ENCODE data around the gene ACTR3C.
"Not testable (repeated sequence)": the region's sequence is repeated elsewhere in the genome, so short reads cannot be mapped to it uniquely, and the experiment has no call there.

Gene ACTR3C

GRCh38 chr7:150306377-150306776, 17.0 kb downstream of the ACTR3C start:
- H4K5ac ChIP-seq (ENCODE audit: low read length); H3K4me3 ChIP-seq (ENCODE audit: low read length); H3K56ac ChIP-seq (ENCODE audit: low read length); H2AK5ac ChIP-seq (ENCODE audit: low read length); H2BK120ac ChIP-seq (ENCODE audit: low read depth, low read length); H3K27me3 ChIP-seq (ENCODE audit: insufficient read depth, low read length, poor library complexity); H3K79me2 ChIP-seq (ENCODE audit: control insufficient read depth, insufficient read depth, low read length); H4K8ac ChIP-seq (ENCODE audit: low read depth, low read length); H2BK5ac ChIP-seq (ENCODE audit: low read length); H3K4me1 ChIP-seq (ENCODE audit: control insufficient read depth, low read depth, low read length); H3K4me2 ChIP-seq (ENCODE audit: low read length); H3K23ac ChIP-seq (ENCODE audit: low read length); H3K18ac ChIP-seq (ENCODE audit: low read length); H3K27ac ChIP-seq (ENCODE audit: low read depth, low read length); H3K9ac ChIP-seq (ENCODE audit: low read length); H3K79me1 ChIP-seq (ENCODE audit: low read length); H3K36me3 ChIP-seq (ENCODE audit: control insufficient read depth, insufficient read depth, low read length); DNase-seq; H3K4ac ChIP-seq (ENCODE audit: low read depth, low read length); H2BK15ac ChIP-seq (replicated peaks; ENCODE audit: low read depth): not testable (repeated sequence)
- WGBS (ENCODE audit: extremely low coverage, insufficient coverage, low lambda C conversion rate): no CpG with 5 or more reads among the region's 5 CpGs

GRCh38 chr7:150305903-150306284, 17.5 kb downstream of the ACTR3C start:
- H3K36me3 ChIP-seq (ENCODE audit: control insufficient read depth, insufficient read depth, low read length); H4K8ac ChIP-seq (ENCODE audit: low read depth, low read length); H3K27me3 ChIP-seq (ENCODE audit: insufficient read depth, low read length, poor library complexity); H3K79me1 ChIP-seq (ENCODE audit: low read length); H3K4me3 ChIP-seq (ENCODE audit: low read length); H3K18ac ChIP-seq (ENCODE audit: low read length); H3K4me1 ChIP-seq (ENCODE audit: control insufficient read depth, low read depth, low read length); H3K56ac ChIP-seq (ENCODE audit: low read length); H3K4me2 ChIP-seq (ENCODE audit: low read length); H2BK5ac ChIP-seq (ENCODE audit: low read length); H2AK5ac ChIP-seq (ENCODE audit: low read length); H3K23ac ChIP-seq (ENCODE audit: low read length); H3K27ac ChIP-seq (ENCODE audit: low read depth, low read length); H3K9ac ChIP-seq (ENCODE audit: low read length); DNase-seq; H2BK120ac ChIP-seq (ENCODE audit: low read depth, low read length); H3K79me2 ChIP-seq (ENCODE audit: control insufficient read depth, insufficient read depth, low read length); H3K4ac ChIP-seq (ENCODE audit: low read depth, low read length); H4K5ac ChIP-seq (ENCODE audit: low read length); H2BK15ac ChIP-seq (replicated peaks; ENCODE audit: low read depth): not testable (repeated sequence)
- WGBS (ENCODE audit: extremely low coverage, insufficient coverage, low lambda C conversion rate): no CpG with 5 or more reads among the region's 2 CpGs

DNA sequence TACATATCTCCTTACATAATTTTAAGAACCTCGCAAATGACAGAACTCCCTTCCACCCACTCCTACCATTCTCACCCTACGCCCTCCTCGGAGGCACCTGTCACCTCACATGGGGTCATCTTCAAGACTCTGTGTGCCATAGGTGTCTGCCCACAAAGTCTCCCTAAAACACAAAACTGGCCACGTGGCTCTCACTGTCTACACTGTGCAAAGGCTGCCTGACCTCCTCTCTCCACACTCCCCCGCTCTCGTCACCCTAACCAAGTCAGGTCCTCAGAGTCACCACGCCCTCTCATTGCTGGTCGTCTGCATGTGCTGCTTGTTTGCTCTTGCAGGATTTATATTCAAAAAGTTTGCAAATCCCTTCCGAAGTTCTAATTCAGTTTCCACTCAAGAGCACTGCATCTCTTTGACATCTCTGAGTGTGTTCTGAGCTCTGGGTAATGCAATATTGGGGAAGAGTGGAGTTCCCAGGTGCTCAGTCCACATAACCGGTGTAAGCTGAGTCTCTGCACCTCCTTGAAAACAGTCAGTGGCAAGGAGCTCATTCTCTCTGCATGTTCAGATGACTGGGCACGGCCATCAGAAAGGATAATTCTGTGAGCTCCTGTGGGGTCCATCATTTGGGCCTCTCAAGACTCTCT, 18.0 kb downstream of the ACTR3C start:
- not testable (repeated sequence) for H3K23ac ChIP-seq (ENCODE audit: low read length); H2BK15ac ChIP-seq (replicated peaks; ENCODE audit: low read depth); H3K4me2 ChIP-seq (ENCODE audit: low read length); H2BK120ac ChIP-seq (ENCODE audit: low read depth, low read length); H3K36me3 ChIP-seq (ENCODE audit: control insufficient read depth, insufficient read depth, low read length); H3K79me1 ChIP-seq (ENCODE audit: low read length); H3K4ac ChIP-seq (ENCODE audit: low read depth, low read length); H2BK5ac ChIP-seq (ENCODE audit: low read length); H3K9ac ChIP-seq (ENCODE audit: low read length); H3K27me3 ChIP-seq (ENCODE audit: insufficient read depth, low read length, poor library complexity); H2AK5ac ChIP-seq (ENCODE audit: low read length); H3K27ac ChIP-seq (ENCODE audit: low read depth, low read length); H3K56ac ChIP-seq (ENCODE audit: low read length); H4K5ac ChIP-seq (ENCODE audit: low read length); H4K8ac ChIP-seq (ENCODE audit: low read depth, low read length); H3K4me1 ChIP-seq (ENCODE audit: control insufficient read depth, low read depth, low read length); DNase-seq; H3K79me2 ChIP-seq (ENCODE audit: control insufficient read depth, insufficient read depth, low read length); H3K4me3 ChIP-seq (ENCODE audit: low read length); H3K18ac ChIP-seq (ENCODE audit: low read length)
- no CpG with 5 or more reads among the region's 11 CpGs for WGBS (ENCODE audit: extremely low coverage, insufficient coverage, low lambda C conversion rate)

- H3K27me3 ChIP-seq (ENCODE audit: insufficient read depth, low read length, poor library complexity); H3K4me3 ChIP-seq (ENCODE audit: low read length); H3K18ac ChIP-seq (ENCODE audit: low read length); H3K4me2 ChIP-seq (ENCODE audit: low read length); H3K36me3 ChIP-seq (ENCODE audit: control insufficient read depth, insufficient read depth, low read length); H2BK5ac ChIP-seq (ENCODE audit: low read length); H2AK5ac ChIP-seq (ENCODE audit: low read length); H3K9ac ChIP-seq (ENCODE audit: low read length); H3K23ac ChIP-seq (ENCODE audit: low read length); H3K4me1 ChIP-seq (ENCODE audit: control insufficient read depth, low read depth, low read length); H4K5ac ChIP-seq (ENCODE audit: low read length); H3K4ac ChIP-seq (ENCODE audit: low read depth, low read length); H2BK120ac ChIP-seq (ENCODE audit: low read depth, low read length); H3K56ac ChIP-seq (ENCODE audit: low read length); DNase-seq; H2BK15ac ChIP-seq (replicated peaks; ENCODE audit: low read depth); H3K79me2 ChIP-seq (ENCODE audit: control insufficient read depth, insufficient read depth, low read length); H3K27ac ChIP-seq (ENCODE audit: low read depth, low read length); H3K79me1 ChIP-seq (ENCODE audit: low read length); H4K8ac ChIP-seq (ENCODE audit: low read depth, low read length): not testable (repeated sequence)
- WGBS (ENCODE audit: extremely low coverage, insufficient coverage, low lambda C conversion rate): no CpG with 5 or more reads among the region's 8 CpGs
Measured at GRCh38 chr7:150304499-150305258, 18.7 kb downstream of the ACTR3C start.

DNA sequence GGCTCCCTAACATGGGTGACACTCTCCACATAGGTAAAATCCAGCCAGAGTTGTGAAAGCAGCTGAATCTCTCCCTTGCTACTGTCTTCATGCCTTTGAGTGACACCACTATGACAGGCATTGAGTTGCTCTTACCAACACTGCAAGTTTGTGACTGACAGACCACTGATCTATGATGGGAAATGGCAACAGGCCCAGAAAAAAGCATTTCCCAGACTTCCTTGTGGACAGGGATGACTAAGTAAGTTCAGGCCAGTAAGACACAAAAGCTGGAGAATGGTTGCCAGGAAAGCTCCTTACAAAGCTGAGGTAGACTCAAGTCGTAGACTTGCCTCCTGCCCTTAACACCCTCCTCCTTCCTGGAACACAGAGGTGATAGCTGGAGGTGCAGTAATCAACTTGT, 20.4 kb downstream of the ACTR3C start:
- not testable (repeated sequence) for H3K4me2 ChIP-seq (ENCODE audit: low read length); H3K4ac ChIP-seq (ENCODE audit: low read depth, low read length); H3K27me3 ChIP-seq (ENCODE audit: insufficient read depth, low read length, poor library complexity); H3K23ac ChIP-seq (ENCODE audit: low read length); H4K5ac ChIP-seq (ENCODE audit: low read length); H4K8ac ChIP-seq (ENCODE audit: low read depth, low read length); H2BK15ac ChIP-seq (replicated peaks; ENCODE audit: low read depth); H3K79me2 ChIP-seq (ENCODE audit: control insufficient read depth, insufficient read depth, low read length); H3K18ac ChIP-seq (ENCODE audit: low read length); DNase-seq; H3K4me3 ChIP-seq (ENCODE audit: low read length); H2BK5ac ChIP-seq (ENCODE audit: low read length); H3K79me1 ChIP-seq (ENCODE audit: low read length); H2BK120ac ChIP-seq (ENCODE audit: low read depth, low read length); H3K27ac ChIP-seq (ENCODE audit: low read depth, low read length); H3K36me3 ChIP-seq (ENCODE audit: control insufficient read depth, insufficient read depth, low read length); H3K4me1 ChIP-seq (ENCODE audit: control insufficient read depth, low read depth, low read length); H2AK5ac ChIP-seq (ENCODE audit: low read length); H3K9ac ChIP-seq (ENCODE audit: low read length); H3K56ac ChIP-seq (ENCODE audit: low read length)
- no CpG with 5 or more reads among the region's 1 CpG for WGBS (ENCODE audit: extremely low coverage, insufficient coverage, low lambda C conversion rate)

GRCh38 chr7:150297978-150298377, 25.4 kb downstream of the ACTR3C start:
- not testable (repeated sequence) for H3K79me1 ChIP-seq (ENCODE audit: low read length); H3K36me3 ChIP-seq (ENCODE audit: control insufficient read depth, insufficient read depth, low read length); H3K56ac ChIP-seq (ENCODE audit: low read length); H3K4me1 ChIP-seq (ENCODE audit: control insufficient read depth, low read depth, low read length); H3K9ac ChIP-seq (ENCODE audit: low read length); H2AK5ac ChIP-seq (ENCODE audit: low read length); H3K27ac ChIP-seq (ENCODE audit: low read depth, low read length); H2BK5ac ChIP-seq (ENCODE audit: low read length); H3K23ac ChIP-seq (ENCODE audit: low read length); H4K8ac ChIP-seq (ENCODE audit: low read depth, low read length); H4K5ac ChIP-seq (ENCODE audit: low read length); H2BK15ac ChIP-seq (replicated peaks; ENCODE audit: low read depth); H3K4me3 ChIP-seq (ENCODE audit: low read length); H2BK120ac ChIP-seq (ENCODE audit: low read depth, low read length); H3K18ac ChIP-seq (ENCODE audit: low read length); H3K79me2 ChIP-seq (ENCODE audit: control insufficient read depth, insufficient read depth, low read length); H3K27me3 ChIP-seq (ENCODE audit: insufficient read depth, low read length, poor library complexity); DNase-seq; H3K4ac ChIP-seq (ENCODE audit: low read depth, low read length); H3K4me2 ChIP-seq (ENCODE audit: low read length)

All from mesendoderm (in vitro differentiated cells).